M059J (cell line): ENCODE measurements around the gene ZMYND8. TPM values are rescaled to one million over a fixed set of nuclear protein-coding genes. Genes with fewer than 3 reads are reported as not detected.
A peak's percentile ranks its signal among the peaks of the same experiment; 100 is the strongest.
"Not testable (repeated sequence)": the region's sequence is repeated elsewhere in the genome, so short reads cannot be mapped to it uniquely, and the experiment has no call there.

Experiments
- DNase-seq: peaks from one replicate; pipeline ENCODE4 v3.0.0-alpha.2; 2012; ENCODE audit warnings: low read depth
- total RNA-seq: library from RNA; depleted of rRNA; stranded (reverse); fragments of >200 nt; shearing (Covaris generic); gene quantifications from 2 replicates; pipeline ENCODE4 v1.2.3, GENCODE V29; 2014; rRNA removed

ZMYND8 gene
- 23.6 and 49.6 TPM in 2 replicates for total RNA-seq

DNA sequence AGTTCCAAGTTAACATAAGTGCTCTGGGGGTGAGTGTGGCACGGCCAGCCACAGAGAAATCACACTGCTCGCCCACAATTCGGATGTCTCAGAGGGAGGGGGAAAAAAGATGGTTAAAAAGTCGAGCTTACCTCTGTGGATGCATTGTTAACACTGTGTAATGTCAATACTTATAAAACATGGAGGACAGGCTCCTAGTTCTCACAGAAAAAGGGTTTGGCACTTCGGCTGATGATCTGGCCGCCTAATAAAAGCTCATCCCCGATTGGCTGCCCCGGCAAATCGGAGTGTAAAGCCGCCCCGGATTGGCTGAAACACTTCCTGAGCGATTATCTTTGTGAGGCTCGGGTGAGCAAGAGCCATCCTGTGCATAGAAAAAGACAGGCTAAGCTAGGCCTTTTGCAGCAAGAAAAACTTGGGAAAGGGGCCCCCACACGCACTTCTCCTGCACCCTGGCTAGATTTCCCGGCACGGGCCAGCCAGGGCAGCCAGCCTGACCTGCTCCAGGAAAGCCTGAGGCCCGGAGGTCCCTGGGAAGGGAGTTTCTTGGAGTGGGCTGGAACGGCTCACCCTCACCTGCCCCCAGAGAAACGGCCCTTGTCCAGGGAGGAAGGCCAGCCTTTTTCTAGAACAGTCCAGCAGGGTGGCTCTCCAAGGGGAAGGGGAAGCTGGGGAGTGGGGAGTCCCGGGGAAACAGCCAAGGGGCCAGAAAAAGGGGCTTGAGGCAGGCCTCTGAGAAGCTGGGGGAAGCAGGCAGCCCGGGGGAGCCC, at the start of gene ZMYND8:
Gene ZMYND8, minus strand, starts transcription at position 174 of the 770 bp plus-strand sequence. Its CDS starts 29 bp downstream, at position 145.
- DNase-seq, result peak; percentile 98

DNA sequence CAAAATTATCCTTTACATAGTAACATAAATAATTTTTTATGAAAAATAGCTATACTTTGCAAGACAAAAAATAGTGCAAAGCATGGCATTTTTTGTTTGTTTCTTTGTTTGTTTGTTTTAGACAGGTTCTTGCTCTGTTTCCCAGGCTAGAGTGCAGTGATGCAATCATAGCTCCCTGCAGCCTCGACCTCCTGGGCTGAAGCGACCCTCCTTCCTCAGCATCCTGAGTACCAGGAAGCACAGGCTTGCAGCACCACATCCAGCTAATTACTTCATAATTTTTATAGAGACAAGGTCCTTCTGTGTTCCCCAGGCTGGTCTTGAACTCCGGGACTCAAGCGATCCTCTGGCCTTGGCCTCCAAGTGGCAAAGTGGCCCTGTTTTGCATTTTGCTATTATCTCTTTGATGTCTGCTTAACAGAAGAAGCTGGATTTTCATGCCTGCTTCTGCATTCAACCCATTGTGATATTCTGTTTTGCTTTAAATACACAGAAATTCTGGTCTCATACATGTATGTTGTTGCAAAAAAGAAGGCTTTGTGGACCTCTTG, 49.4 kb upstream of the ZMYND8 start:
- DNase-seq, result no peak

DNA sequence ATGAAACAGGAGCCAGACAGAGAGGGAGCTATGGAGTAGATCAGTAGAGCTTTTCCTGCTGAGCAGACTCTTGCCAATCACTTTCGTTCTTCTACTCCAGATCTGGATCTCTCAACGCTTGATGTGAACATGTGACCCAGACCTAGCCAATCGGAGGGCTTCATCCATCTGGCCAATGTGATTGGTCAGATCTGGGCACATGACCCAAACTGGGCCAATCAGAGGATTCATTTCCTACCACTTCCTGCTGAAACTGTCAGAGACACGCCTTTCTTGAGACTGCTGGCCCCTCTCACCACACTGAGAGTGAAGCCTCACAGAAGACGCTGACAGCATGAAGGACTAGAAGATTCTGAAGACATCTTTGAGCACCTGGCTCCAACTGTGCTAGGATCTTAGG, 44.2 kb upstream of the ZMYND8 start:
- peak; percentile 31 for DNase-seq

DNA sequence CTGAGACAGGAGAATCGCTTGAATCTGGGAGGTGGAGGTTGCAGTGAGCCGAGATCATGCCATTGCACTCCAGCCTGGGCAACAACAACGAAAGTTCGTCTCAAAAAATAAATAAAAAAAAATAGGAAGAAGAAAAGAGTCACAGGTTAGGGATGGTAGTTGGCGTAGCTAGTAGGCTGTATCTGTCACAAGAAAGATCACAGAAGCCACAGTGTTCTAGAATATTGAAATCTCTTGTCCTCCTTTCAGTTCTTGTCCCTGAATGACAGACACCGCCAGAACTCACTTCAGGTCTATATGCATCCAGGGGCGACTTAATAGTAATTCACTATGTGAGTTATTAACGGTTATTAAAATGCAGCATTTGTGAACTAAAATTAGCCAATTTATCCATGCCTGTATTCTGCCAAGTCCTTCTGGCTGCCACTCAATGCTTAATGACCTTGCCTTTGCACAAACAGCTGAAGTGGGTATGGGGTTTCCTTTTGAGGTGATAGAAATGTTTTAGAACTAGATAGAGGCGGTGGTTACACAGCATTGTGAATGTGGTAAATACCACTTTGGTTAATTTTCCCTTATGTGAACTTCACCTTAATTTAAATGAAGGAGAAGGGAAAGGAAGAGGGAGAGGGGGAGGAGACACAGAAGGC, 41.3 kb upstream of the ZMYND8 start:
- DNase-seq, result no peak

DNA sequence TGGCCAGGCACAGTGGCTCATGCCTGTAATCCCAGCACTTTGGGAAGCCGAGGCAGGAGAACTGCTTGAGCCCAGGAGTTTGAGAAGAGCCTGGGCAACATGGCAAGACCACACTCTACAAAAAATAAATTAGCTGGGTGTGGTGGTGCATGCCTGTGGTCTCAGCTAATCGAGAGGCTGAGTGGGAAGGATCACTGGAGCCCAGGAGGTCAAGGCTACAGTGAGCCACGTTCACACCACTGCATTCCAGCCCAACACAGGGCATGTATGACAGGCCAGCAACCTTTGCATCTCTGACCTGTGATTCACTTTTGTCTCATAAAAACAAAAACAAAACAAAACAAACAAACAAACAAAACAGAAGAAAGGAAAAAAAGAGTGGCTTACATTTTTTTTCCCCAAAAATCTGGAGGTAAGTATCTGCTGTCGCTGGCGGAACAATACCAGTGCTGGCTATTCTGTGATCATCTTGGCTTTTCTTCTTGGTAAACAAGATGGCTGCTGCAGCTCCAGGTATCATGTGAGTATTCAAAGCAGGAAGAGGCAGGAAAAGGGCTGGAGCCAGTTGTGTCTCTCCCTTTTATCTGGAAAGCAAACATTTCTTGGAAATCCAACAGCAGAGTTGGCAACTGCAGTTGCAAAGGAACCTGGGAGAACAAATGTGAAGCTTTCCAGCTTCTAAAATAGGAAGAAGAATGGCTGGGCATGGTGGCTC, 40.4 kb upstream of the ZMYND8 start:
- DNase-seq, result peak; percentile 62

DNA sequence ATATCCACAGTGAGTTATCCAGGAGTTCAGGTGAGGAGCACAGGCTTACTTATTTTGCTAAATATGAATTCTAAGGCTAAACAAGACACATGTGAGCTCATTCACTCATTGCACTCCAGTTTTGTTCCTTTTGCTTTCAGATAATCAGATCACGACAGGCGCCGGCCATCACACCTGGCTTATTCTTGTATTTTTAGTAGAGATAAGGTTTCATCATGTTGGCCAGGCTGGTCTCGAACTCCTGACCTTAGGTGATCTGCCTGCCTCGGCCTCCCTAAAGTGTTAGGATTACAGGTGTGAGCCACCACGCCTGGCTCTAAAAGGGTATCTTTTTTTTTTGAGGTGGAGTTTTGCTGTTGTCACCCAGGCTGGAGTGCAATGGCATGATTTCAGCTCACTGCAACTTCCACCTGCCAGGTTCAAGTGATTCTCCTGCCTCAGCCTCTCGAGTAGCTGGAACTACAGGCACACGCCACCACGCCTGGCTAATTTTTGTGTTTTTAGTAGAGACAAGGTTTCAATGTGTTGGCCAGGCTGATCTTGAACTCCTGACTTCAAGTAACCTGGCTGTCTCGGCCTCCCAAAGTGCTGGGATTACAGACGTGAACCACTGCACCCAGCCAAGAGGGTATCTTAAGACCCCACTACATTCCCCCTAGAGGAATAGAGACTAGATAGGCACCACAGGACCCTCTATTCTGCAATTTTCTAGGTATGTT, 37.5 kb upstream of the ZMYND8 start:
- DNase-seq, result not testable (repeated sequence)

DNA sequence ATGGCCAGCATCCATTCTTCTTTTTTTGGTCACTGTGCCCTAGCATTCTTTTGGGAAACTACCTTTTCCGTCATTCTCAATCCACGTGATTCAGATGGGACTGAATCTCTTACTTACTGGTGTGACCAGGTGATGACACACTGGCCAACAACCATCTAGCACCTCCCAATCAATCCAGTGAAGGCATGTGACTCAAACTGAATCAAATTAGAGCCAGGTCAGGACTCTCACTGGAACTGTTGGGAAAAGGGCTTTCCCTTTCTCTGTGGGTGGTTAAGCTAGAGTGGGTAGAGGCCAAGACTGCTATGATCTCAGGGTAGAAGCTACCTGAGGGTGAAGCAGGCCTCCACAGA, 36.2 kb upstream of the ZMYND8 start:
- peak; percentile 95 for DNase-seq

DNA sequence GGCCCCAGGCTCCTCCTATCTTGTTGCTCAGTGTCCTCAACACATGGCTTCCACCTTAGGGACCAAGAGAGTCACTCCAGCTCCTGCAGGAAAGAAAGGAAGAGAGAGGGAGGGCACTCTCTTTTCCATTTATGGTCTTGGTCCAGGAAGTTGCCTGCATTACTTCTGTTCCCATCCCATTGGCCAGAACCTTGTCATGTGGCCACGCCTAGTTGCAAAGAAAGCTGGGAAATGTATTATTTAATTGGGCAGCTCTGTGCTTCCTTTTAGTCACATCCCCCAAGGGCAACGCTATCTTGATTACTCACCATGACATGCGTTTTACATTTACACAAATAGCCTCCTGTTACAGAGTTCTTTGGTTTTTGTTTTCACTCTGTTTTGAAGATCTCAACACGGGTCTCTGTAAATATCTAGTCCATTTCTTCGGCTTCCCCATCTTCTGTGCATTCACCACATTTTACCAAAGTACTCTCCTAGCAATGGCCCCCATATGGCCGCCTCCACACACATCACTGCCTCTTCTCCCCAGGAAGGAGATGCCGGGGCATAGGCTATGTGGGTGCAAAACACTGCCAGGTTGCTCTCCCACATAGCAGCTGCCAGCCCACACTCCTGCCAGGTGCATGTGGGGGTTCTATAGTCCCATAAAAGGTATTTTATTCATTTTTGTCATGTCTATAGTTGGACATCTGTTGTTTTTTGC, 35.7 kb upstream of the ZMYND8 start:
- DNase-seq, result peak; percentile 100

DNA sequence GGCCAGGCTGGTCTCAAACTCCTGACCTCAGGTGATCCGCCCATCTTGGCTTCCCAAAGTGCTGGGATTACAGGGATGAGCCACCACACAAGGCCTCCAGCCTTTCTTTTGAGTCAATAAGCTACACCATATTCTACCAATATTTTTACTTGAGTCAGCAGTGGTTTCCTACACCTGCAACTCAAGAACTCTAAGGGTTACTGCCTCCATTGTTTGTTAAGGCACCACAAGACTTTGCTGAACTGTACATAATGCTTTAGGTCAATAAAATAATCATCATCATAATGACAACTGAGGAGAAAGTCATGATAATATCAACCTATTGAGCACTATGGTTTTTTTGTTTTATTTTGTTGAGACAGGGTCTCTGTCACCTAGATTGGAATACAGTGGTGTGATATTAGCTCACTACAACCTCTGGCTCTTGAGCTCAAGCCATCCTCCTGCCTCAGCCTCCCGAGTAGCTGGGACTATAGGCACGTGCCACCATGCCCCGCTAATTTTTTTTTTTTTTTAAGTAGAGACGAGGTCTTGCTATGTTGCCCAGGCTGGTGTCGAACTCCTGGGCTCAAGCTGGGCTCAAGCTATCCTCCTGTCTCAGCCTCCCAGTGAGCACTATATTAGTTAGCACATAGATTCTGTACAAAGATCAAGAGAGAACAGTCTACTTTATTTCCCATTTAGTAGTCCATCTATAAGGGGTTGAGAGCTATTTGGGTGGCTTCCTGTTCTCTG, 34.9 kb upstream of the ZMYND8 start:
- no peak for DNase-seq

DNA sequence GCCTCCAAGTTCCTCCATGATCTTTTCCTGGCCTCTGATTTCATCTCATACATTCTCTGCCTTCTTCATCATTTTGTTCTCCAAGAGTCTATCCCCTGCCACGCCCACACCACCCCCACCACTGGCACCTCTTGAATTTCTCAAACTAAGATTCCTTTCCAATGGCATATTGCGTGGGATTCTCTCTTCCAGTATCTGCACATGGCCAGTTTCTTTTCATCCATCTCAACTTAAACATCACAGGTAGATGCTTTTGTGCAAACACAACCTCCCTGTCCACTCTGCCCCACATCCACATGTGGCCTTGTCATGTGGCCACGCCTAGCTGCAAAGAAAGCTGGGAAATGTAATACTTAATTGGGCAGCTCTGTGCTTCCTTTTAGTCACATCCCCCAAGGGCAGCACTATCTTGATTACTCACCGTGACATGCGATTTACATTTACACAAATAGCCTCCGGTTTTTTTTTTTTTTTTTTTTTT, 33.4 kb upstream of the ZMYND8 start:
- DNase-seq, result peak; percentile 96

DNA sequence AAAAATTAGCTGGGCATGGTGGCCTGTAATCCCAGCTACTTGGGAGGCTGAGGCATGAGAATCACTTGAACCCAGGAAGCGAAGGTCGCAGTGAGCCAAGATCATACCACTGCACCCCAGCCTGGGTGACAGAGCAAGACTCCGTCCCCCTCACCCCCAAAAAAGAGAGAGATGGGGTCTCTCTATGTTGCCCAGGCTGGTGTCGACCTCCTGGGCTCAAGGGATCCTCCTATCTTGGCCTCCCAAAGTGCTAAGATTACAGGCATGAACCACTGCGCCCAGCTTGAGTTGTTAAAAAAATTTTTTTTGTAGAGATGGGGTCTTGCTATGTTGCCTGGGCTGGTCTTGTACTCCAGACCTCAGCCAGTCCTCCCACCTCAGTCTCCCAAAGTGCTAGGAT, 29.5 kb upstream of the ZMYND8 start:
- DNase-seq, result not testable (repeated sequence)

DNA sequence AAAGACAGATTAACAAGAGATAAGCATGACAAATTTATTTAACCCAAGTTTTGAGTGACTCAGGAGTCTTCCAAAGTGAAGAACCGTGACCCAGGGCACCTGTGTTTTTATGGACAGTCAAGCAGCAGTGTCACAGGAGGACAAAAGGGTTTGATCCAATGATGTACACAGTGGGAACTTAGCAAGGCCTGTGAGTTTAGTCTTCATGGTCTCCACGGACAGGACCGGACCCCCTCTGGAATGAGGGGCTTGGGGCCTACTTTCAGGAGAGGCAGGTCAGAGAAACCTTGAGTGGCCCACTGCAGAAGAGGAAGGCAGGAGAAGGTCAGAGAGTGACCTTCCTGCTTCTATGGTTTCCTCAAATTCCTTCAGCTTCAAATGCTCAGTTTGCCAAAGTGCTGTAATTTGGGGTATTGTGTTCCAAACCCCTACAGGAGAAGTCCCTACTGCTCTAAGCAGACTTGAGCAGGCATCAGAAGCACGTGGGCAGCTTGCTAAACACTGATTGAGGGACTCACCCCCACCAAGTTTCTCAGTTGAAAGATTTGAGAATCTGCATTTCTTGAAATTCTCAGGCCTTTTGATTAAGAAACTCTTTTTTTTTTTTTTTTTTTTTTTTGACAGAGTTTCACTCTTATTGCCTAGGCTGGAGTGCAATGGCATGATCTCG, 26.4 kb upstream of the ZMYND8 start:
- peak; percentile 64 for DNase-seq

DNA sequence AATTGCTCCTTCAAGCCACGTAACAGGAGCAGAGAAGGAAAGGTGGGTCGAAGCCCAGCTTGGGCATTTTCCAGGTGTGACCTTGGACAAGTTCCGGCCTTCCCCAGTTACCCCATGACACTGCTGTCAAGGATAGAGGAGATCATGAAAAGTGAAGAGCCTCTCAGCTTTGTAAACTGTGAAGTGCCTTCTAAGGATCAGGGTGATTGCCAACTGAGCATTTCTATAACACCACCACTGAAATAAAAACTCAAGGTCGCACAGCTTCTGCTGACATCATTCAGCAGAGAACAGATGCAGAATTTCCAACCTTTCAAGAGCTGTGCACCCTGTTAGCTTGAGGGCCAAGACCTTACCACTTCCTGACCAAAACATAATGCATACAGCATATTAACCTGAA, 24.0 kb upstream of the ZMYND8 start:
- no peak for DNase-seq

DNA sequence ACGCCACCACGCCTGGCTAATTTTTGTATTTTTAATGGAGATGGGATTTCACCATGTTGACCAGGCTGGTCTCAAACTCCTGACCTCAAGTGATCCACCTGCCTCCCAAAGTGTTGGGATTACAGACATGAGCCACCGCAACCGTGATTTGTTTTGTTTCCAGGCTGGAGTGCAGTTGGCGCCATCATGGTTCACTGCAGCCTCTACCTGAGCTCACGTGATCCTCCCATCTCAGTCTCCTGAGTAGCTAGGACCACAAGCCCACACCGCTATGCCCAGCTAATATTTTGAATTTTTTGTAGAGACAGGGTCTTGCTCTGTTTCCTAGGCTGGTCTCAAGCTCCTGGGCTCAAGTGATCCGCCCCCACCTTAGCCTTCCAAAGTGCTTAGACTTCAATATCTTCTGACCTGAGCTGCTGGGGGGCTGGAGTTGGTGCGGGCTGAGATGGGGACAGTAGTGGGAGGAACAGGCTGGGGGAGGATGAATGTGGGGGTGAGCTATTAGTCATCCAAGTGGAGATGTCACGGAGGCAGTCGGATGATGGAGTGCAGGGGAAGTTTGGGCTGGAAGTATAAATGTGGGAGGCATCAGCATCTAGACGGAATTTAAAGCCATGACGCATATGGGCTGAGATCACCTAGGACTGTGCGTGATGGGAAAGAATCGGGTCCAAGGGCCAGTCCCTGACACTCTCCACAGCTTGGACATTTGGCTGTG, 23.1 kb upstream of the ZMYND8 start:
- DNase-seq, result peak; percentile 78

DNA sequence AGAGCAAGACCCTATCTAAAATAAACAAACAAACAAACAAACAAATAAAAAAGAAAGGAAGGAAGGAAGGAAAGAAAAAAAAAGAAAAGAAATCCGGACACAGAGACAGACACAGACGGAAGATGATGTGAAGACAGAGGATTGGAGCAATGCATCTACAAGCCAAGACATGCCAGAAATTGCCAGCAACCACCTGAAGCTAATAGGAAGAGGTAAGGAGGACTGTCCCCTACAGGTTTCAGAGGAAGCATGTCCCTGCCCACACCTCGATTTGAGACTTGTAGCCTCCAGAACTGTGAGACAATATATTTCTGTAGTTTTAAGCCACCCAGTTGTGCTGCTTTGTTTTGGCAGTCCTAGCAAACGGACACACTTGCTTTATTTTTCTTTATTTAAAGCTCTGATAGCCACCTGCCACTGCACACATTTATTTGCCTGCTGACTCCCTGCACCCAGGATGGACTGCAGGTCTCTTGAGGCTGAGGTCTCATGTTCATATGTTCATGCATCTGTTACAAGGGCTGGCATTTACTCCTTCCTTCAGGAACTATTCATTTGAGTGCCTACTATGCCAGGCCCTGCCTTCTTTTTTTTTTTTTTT, 20.7 kb upstream of the ZMYND8 start:
- no peak for DNase-seq

DNA sequence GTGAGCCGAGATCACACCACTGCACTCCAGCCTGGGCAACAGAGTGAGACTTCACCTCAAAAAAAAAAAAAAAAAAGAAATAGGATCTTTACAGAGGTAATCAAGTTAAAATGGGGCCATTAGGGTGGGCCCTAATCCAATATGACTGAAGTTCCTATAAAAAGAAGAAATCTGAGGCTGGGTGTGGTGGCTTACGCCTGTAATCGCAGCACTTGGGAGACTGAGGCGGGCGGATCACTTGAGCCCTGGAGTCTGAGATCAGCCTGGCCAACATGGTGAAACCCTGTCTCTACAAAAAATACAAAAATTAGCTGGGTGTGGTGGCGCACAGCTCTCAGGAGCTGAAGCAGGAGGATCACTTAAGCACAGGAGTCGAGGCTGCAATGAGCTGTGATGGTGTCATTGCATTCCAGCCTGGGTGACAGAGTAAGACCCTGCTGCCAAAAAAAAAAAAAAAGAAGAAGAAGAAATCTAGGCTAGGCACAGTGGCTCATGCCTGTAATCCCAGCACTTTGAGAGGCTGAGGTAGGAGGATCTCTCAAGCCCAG, 19.7 kb upstream of the ZMYND8 start:
- not testable (repeated sequence) for DNase-seq

DNA sequence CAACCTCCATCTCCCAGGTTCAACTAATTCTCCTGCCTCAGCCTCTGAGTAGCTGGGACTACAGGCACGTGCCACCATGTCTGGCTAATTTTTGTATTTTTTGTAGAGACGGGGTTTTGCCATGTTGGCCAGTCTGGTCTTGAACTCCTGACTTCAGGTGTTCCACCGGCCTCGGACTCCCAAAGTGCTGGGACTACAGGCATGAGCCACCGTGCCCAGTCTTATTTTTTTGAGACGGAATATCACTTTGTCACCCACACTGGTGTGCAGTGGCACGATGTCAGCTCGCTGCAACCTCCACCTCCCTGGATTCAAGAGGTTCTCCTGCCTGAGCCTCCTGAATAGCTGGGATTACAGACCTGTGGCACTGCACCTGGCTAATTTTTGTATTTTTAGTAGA, 17.6 kb upstream of the ZMYND8 start:
- not testable (repeated sequence) for DNase-seq

DNA sequence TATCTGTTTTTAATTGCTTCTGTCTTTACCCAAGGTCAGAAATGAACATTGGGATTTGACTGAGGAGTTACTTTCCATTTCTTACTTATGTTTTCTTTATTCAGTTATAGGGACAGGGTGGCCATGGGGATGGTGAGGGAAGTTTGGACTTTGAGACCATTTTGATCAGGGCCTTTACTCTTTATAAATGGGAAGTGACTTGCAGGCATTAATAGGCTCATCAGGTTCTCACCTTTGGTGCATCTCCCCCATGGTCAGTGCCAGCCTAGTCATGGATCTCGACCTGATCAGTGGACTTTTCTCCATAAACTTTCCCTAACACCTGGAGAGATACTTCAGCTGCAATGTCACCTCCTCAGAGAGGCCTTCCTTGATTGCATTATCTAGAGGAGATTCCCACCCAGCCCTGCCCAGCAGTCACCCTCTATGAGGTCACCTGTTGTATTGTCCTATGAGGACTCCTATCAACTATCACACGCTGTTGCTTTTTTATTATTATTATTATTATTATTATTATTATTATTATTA, 16.8 kb upstream of the ZMYND8 start:
- DNase-seq, result no peak
